ENCODE data around the gene JAGN1. TPM values are rescaled to one million over a fixed set of nuclear protein-coding genes. Genes with fewer than 3 reads are reported as not detected.

Gene JAGN1
- total RNA-seq, 4 donors from 2014 or later: 18.9 to 37.5 (median 32.7) TPM

- WGBS, 2 donors: 2 to 3% methylated on average over 13 to 20 of the region's 77 CpGs
- H3K4me3 ChIP-seq (replicated peaks in 1 of 3): peak overlapping the region; percentile 39 to 80 (median 70)
- peaks cover 25 to 38% of the 10 kb centered on the region in 2 donors for H3K4me1 ChIP-seq
- no peaks in the 10 kb centered on the region for H3K27me3 ChIP-seq
- H3K36me3 ChIP-seq: peaks cover 6 to 15% of the 10 kb centered on the region in 2 donors
- intact Hi-C loops (cut with DNase I): no loop called here
- no peaks in the 10 kb centered on the region for H3K9me3 ChIP-seq
- peak; percentile 94 to 95 for DNase-seq
- peak overlapping the region; percentile 88 to 98 (median 90) for H3K27ac ChIP-seq
- TF ChIP-seq POLR2A (IDR thresholded peaks at IDR 0.05): peak in 1 of 2 donors; percentile 38
- TF ChIP-seq, protein P1, sequence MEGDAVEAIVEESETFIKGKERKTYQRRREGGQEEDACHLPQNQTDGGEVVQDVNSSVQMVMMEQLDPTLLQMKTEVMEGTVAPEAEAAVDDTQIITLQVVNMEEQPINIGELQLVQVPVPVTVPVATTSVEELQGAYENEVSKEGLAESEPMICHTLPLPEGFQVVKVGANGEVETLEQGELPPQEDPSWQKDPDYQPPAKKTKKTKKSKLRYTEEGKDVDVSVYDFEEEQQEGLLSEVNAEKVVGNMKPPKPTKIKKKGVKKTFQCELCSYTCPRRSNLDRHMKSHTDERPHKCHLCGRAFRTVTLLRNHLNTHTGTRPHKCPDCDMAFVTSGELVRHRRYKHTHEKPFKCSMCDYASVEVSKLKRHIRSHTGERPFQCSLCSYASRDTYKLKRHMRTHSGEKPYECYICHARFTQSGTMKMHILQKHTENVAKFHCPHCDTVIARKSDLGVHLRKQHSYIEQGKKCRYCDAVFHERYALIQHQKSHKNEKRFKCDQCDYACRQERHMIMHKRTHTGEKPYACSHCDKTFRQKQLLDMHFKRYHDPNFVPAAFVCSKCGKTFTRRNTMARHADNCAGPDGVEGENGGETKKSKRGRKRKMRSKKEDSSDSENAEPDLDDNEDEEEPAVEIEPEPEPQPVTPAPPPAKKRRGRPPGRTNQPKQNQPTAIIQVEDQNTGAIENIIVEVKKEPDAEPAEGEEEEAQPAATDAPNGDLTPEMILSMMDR (IDR thresholded peaks at IDR 0.05): peak; percentile 49 to 83 (median 80)
These were observed 42.6 kb downstream of the JAGN1 start for GRCh38 chr3:9932843-9933560.

GRCh38 chr3:9933561-9934234, 43.3 kb downstream of the JAGN1 start, which contains the start of gene CRELD1:
Gene CRELD1 (plus strand): TSS chr3:9933834. CDS start chr3:9934439, 605 bp downstream.
- WGBS, 2 donors: 0 to 1% methylated on average over 20 to 27 of the region's 50 CpGs
- DNase-seq: peak; percentile 98
- H3K9me3 ChIP-seq: no peaks in the 10 kb centered on the region
- intact Hi-C loops (cut with DNase I): no loop called here
- peaks cover 25 to 39% of the 10 kb centered on the region in 2 donors for H3K4me1 ChIP-seq
- peak within 1 kb of the TSS; percentile 39 to 80 (median 70) for H3K4me3 ChIP-seq (replicated peaks in 1 of 3)
- TF ChIP-seq, protein P1 (IDR thresholded peaks at IDR 0.05): no peak
- TF ChIP-seq POLR2A (IDR thresholded peaks at IDR 0.05): peak; percentile 53 to 97
- peak within 1 kb of the TSS; percentile 88 to 98 (median 90) for H3K27ac ChIP-seq
- H3K36me3 ChIP-seq: peaks cover 6 to 20% of the 10 kb centered on the region in 2 donors
- H3K27me3 ChIP-seq: no peaks in the 10 kb centered on the region

- WGBS, 2 donors: 13 to 24% methylated on average over 11 of the region's 11 CpGs
- intact Hi-C loops (cut with DNase I): no loop called here
- Histone ChIP-seq H3K36me3 (peaks cover 6 to 20% of the 10 kb centered on the region in 2 donors), H3K27me3 (no peaks in the 10 kb centered on the region), H3K27ac (peak overlapping the region; percentile 88 to 98 (median 90)), H3K4me3 (replicated peaks in 1 of 3) (peak overlapping the region; percentile 5 to 80 (median 57)), H3K4me1 (peaks cover 25 to 45% of the 10 kb centered on the region in 2 donors), H3K9me3 (no peaks in the 10 kb centered on the region)
- DNase-seq: peak in 1 of 2 donors; percentile 17
- TF ChIP-seq, protein P1 (IDR thresholded peaks at IDR 0.05): no peak
- no peak for TF ChIP-seq POLR2A (IDR thresholded peaks at IDR 0.05)
These were observed 43.8 kb downstream of the JAGN1 start for GRCh38 chr3:9934235-9934621.

DNA sequence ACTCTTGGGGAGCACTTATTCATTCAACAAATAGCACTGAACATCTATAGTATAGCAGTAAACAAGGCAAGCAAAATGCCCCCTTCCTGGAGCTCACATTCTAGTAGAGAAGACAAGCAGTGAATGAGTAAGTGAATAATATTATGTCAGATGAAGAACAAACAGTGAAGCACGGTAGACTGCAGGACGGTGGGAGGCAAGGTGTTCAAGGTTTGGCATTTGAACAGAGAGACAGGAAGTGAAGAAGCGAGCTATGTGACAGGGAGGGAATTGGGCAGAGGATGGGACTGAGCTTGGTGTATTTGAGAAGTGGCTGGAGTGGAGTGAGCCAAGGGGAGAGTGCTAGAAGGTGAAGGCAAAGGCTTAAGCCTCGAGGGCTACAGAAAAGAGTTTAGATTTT, 44.6 kb downstream of the JAGN1 start:
- intact Hi-C loops (cut with DNase I): no loop called here
- 43 to 48% methylated on average over 4 of the region's 4 CpGs for WGBS, 2 donors
- H3K9me3 ChIP-seq: no peaks in the 10 kb centered on the region
- H3K36me3 ChIP-seq: peaks cover 6 to 20% of the 10 kb centered on the region in 2 donors
- peak overlapping the region in 2 of 3 donors; percentile 57 to 80 for H3K4me3 ChIP-seq (replicated peaks in 1 of 3)
- no peak for TF ChIP-seq POLR2A (IDR thresholded peaks at IDR 0.05)
- TF ChIP-seq, protein P1 (IDR thresholded peaks at IDR 0.05): no peak
- no peak for DNase-seq
- peaks cover 25 to 45% of the 10 kb centered on the region in 2 donors for H3K4me1 ChIP-seq
- H3K27me3 ChIP-seq: no peaks in the 10 kb centered on the region
- H3K27ac ChIP-seq: peak overlapping the region in 2 of 3 donors; percentile 88 to 98

Data from thyroid gland (tissue), 4 donors.